ENCODE data around the gene MFSD12. TPM values are rescaled to one million over a fixed set of nuclear protein-coding genes. Genes with fewer than 3 reads are reported as not detected.
"Not testable (repeated sequence)": the region's sequence is repeated elsewhere in the genome, so short reads cannot be mapped to it uniquely, and the experiment has no call there.

The MFSD12 gene
- polyA plus RNA-seq, 4 donors, result 46.5 to 66.2 (median 56.5) TPM

DNA sequence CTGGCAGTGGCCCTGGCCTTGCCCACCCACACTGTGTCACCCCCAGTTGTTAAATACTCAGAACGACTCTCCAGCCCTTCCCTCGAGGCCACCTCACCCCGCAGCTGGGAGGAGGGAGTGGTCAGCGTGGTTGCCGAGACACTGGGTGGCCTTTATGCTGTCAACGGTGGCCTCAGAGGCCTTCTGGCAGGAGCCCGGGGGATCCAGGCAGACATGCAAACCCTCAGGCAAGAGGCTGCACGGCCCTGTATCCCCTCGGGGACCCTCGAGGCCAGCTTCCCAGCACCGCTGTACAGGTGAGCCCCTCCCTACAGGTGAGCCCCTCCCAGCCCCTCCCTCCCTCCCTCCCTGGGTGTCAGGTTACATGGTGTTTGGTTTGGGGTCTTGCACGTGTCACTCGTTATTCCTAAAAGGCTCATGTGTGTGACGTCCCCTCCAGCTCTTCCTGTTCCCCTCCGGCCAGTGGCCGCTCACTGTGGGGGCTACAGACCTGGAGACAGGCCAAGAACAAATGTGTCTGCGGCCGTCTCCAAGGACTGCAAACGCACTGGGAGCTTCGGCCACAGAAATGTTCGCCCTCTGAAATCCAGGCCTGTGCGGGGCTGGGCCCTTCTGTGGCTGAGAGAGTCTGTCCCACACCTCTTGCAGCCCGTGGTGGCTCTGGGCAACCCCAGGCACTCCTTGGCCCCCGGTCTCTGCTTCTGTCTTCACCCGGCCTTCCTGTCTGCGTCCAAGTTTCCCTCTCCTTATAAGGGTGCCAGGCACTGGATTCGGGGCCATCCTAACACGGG, 18.2 kb downstream of the MFSD12 start, which contains the start of gene TEKTIP1:
Gene TEKTIP1 (plus strand): TSS at position 210 of the 791 bp plus-strand sequence. CDS start 4 bp downstream, at position 214.
- DNase-seq (ENCODE audit: low read depth in 4 of 4, low spot score in 3 of 4), result no peak

- DNase-seq (ENCODE audit: low read depth in 4 of 4, low spot score in 3 of 4), result no peak
Observed at GRCh38 chr19:3538258-3538929, 19.0 kb downstream of the MFSD12 start.

DNA sequence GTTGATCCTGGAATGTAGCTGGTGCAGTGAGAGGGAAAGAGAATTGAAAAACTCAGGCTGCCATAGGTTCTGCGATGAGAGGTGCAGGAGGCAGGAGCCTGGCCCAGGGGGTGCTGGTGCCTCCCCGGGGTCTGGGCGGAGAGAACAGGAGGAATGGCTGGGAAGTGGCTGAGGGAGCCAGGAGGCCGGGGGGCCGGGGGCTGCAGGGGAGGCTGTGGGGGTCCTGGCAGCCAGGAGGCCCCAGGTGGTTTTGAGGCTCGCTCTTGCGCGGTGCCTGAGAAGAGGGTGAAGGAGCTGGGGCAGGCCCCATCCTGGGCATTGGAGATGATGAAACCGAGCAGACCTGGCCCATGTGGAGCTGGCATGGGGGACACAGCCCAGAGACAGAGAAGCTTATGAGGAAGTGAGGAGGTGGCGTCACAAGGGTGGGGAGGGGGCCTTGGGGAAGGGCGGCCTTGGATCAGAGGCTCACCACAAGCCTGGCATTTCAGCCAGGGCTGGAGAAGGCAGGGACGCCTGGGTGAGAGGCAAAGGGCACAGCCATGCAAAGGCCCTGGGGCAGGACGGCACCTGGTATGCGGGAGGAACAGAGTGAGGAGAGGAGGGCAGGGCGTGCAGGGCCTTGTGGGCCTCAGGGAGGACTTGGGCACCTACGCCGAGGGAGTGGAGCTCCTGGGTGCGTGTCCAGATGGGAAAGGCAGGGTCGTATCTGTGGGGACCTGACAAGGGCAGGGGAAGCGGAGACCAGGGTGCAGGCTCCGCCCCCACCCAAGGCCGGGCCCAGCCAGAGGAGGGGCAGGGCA, 19.7 kb downstream of the MFSD12 start:
- no peak for DNase-seq (ENCODE audit: low read depth in 4 of 4, low spot score in 3 of 4)

DNA sequence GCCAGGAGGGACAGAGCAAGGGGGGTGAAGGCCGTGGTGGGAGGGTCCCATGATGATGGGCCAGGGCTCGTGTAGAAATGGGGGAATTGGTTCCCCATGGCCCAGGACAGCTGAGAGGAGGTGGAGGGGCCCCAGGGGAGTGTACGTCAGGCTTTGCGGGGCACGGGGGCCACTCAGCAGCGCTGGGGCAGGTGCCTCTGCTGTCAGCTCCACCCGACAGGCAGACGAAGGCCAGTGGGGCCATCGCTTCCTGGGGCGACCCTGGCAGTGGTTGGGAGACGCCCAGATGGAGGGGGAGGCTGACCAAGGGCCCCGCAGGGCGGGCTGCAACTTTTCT, 20.3 kb downstream of the MFSD12 start:
- DNase-seq (ENCODE audit: low read depth in 4 of 4, low spot score in 3 of 4), result no peak

GRCh38 chr19:3536429-3537100, 20.8 kb downstream of the MFSD12 start:
- DNase-seq (ENCODE audit: low read depth in 4 of 4, low spot score in 3 of 4), result no peak

GRCh38 chr19:3535981-3536380, 21.4 kb downstream of the MFSD12 start:
- no peak for DNase-seq (ENCODE audit: low read depth in 4 of 4, low spot score in 3 of 4)

- DNase-seq (ENCODE audit: low read depth in 4 of 4, low spot score in 3 of 4), result no peak
Observed at GRCh38 chr19:3535563-3535965, 21.8 kb downstream of the MFSD12 start.

DNA sequence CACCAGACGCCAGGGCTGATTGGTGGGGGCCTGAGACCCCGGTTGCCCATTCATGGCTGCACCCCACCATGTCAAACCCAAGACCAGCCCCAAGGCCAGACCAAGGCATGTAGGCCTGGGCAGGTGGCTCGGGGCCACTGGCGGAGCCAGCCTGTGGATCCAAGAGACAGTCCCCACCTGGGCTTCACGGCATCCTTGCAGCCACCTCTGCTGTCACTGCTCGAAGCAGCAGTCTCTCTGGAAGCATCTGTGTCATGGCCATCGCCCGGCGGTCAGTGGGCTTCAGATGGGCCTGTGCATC, 22.2 kb downstream of the MFSD12 start:
- no peak for DNase-seq (ENCODE audit: low read depth in 4 of 4, low spot score in 3 of 4)

DNA sequence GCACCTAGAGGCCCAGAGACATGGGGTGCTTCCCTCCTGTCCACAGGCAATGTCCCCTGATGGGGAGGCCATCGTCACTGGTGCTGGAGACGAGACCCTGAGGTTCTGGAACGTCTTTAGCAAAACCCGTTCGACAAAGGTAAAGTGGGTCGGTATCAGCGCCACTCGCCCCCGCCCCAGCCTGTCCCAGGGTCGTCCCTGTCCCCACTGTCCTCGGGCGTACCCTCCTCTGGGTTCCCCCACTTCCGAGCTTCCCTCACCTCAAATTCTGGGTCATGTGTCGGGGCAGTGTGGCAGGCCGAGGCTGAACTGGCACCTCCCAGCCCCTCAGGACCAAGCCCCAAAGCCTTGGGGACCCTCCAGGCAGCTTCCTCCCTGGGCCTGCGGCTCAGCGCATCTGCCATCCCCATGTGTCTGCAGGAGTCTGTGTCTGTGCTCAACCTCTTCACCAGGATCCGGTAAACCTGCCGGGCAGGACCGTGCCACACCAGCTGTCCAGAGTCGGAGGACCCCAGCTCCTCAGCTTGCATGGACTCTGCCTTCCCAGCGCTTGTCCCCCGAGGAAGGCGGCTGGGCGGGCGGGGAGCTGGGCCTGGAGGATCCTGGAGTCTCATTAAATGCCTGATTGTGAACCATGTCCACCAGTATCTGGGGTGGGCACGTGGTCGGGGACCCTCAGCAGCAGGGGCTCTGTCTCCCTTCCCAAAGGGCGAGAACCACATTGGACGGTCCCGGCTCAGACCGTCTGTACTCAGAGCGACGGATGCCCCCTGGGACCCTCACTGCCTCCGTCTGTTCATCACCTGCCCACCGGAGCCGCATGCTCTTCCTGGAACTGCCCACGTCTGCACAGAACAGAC, 22.8 kb downstream of the MFSD12 start:
- no peak for DNase-seq (ENCODE audit: low read depth in 4 of 4, low spot score in 3 of 4)

DNA sequence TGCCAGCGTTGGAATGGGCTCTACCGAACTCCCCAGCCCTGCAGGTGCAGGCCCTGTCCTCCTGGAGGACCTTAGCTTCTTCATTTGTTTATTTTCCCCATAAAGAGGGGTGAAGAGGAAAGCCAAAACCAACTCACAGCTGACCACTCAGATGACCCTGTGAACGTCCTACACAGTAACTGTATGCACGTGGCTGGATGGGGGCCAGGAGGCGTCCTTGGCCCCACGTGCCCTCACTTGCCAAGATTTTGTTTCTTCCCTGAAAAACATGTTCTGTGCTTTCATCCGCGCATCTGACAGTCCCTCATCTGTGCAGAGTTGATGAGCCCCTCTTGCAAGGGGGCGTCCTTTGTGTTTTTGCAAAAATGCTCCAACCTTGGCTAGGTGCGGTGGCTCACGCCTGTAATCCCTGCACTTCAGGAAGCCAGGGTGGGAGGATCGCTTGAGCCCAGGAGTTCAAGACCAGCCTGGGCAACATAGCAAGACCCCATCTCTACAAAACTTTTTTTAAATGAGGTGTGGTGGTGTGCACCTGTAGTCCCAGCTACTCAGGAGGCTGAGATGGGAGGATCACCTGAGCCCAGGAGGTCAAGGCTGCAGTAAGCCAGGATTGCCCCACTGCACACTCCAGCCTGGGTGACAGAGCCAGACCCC, 23.7 kb downstream of the MFSD12 start:
- DNase-seq (ENCODE audit: low read depth in 4 of 4, low spot score in 3 of 4), result no peak

DNA sequence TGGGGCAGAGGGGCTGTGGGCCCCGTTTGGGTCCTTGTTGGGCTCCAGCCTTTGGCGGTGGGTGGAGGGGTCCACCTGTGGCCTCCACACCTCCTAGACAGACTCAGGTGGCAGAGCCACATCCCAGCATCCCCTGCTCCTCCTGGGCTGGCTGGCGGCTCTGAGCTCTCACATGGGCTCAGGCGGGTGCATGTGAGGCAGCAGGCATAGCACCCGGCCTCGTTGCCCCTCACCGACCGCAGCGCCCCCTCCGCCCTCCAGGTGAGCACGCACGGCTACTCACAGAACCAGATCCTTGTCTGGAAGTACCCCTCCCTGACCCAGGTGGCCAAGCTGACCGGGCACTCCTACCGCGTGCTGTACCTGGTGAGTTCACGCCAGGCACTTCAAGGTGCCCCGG, 24.4 kb downstream of the MFSD12 start:
- no peak for DNase-seq (ENCODE audit: low read depth in 4 of 4, low spot score in 3 of 4)

DNA sequence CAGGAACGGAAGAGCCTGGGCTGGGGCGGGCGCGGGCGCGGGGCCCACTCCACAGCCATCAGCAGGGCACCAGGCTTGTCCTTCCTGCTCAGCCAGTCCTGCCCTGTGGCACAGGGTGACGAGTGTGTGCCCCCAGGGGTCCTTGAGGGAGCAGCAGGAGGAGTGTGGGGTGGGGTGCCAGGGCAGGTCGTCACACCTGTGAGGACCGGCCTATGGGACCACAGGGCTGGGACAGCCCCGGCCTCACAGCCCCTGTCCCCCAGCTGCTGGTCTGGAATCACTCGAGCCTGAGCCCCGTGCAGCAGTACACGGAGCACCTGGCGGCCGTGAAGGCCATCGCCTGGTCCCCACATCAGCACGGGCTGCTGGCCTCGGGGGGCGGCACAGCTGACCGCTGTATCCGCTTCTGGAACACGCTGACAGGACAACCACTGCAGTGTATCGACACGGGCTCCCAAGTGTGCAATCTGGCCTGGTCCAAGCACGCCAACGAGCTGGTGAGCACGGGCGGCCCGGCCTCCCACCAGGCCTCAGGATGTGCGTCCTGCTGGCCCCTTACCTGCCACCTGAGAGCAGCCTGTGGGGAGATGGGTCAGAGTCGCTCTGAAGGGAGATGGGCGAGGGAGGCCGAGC, 25.1 kb downstream of the MFSD12 start:
- DNase-seq (ENCODE audit: low read depth in 4 of 4, low spot score in 3 of 4), result no peak

- DNase-seq (ENCODE audit: low read depth in 4 of 4, low spot score in 3 of 4), result no peak
Observed at GRCh38 chr19:3531716-3532115, 25.7 kb downstream of the MFSD12 start.

DNA sequence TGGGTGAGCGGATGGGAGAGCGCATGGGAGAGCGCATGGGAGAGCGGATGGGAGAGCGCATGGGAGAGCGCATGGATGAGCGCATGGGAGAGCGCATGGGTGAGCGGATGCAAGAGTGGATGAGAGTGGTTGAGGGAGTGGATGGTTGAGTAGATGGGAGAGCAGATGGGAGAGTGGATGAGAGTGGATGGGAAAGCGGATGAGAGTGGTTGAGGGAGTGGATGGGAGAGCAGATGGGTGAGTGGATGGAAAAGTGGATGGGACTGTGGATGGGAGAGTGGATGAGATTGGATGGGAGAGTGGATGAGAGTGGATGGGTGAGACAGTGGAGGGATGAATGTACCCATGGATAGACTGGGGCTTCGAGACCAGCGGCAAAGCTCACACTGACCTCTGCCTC, 27.0 kb downstream of the MFSD12 start:
- no peak for DNase-seq (ENCODE audit: low read depth in 4 of 4, low spot score in 3 of 4)

DNA sequence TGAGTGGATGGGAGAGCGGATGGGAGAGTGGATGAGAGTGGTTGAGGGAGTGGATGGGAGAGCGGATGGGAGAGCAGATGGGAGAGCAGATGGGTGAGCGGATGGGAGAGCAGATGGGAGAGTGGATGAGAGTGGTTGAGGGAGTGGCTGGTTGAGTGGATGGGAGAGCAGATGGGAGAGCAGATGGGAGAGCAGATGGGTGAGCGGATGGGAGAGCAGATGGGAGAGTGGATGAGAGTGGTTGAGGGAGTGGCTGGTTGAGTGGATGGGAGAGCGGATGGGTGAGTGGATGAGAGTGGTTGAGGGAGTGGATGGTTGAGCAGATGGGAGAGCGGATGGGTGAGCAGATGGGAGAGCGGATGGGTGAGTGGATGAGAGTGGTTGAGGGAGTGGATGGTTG, 28.1 kb downstream of the MFSD12 start:
- DNase-seq (ENCODE audit: low read depth in 4 of 4, low spot score in 3 of 4), result not testable (repeated sequence)

GRCh38 chr19:3528539-3529211, 28.7 kb downstream of the MFSD12 start:
- DNase-seq (ENCODE audit: low read depth in 4 of 4, low spot score in 3 of 4), result no peak

GRCh38 chr19:3528080-3528479, 29.3 kb downstream of the MFSD12 start:
- no peak for DNase-seq (ENCODE audit: low read depth in 4 of 4, low spot score in 3 of 4)

DNA sequence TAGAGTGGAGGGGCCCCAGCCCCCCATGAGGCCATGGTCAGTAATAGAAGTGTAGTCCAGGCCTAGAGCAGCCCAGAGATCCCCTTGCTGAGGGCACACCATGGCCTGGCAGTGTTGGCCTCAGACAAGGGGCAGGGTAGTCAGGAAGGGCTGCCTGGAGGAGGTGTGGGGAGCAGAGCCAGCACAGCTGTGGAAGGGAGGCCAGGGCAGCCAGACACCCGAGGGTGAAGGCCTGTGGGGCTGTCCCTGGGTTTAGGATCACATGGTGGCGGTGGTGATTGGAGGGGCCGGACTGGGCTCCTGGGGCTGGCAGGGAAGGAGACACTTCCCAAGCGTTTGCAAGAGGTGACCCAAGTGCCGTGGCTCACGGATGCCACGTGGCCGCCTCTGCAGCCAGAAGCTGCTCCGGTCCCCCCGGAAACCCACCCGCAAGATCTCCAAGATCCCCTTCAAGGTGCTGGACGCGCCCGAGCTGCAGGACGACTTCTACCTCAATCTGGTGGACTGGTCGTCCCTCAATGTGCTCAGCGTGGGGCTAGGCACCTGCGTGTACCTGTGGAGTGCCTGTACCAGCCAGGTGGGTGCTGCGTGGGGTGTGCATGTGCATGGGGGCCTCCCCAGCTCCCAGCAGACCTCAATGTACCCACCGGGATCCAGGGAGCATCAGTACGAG, 30.0 kb downstream of the MFSD12 start:
- no peak for DNase-seq (ENCODE audit: low read depth in 4 of 4, low spot score in 3 of 4)

Measured in right renal pelvis (tissue), 4 donors.